HepG2 (cell line): Measurements from ENCODE around the gene U2AF2. TPM values are rescaled to one million over a fixed set of nuclear protein-coding genes. Genes with fewer than 3 reads are reported as not detected.

Source experiments
- SMAD9 ChIP-seq: sonication (generic); formaldehyde crosslinking; IDR thresholded peaks from 2 replicates; pipeline ENCODE4 v1.5.1; 2020; ENCODE audit warnings: mild to moderate bottlenecking, missing genetic modification reagents
- TAF15 ChIP-seq: fragments of 200-400 bp; formaldehyde crosslinking; IDR thresholded peaks from one replicate; pipeline ENCODE4 v1.6.1; 2018; ENCODE audit warnings: mild to moderate bottlenecking, low read depth, low read length; ENCODE audit not compliant: poor library complexity, severe bottlenecking
- ZBTB21 ChIP-seq: sonication (generic); formaldehyde crosslinking; IDR thresholded peaks from 2 replicates; pipeline ENCODE4 v1.4.0; 2020; ENCODE audit warnings: missing genetic modification reagents
- ZBTB40 ChIP-seq, 2 experiments: fragments of 450-650 bp in 1 of 2; sonication (generic) in 1 of 2; formaldehyde crosslinking in 1 of 2; IDR thresholded peaks; 2 replicates each; pipeline versions ENCODE4 v1.6.1 to v1.8.0; 2016 to 2022; ENCODE audit warnings: antibody characterized with exemption in 1 of 2, mild to moderate bottlenecking in 1 of 2, missing genetic modification reagents in 1 of 2
- ZNF24 ChIP-seq: fragments of 450-650 bp; IDR thresholded peaks from 2 replicates; pipeline ENCODE4 v1.6.1; 2017; ENCODE audit warnings: antibody characterized with exemption, mild to moderate bottlenecking
- ZNF589 ChIP-seq: sonication (generic); formaldehyde crosslinking; conservative IDR thresholded peaks from 2 replicates; pipeline ENCODE4 v1.8.0; 2022; ENCODE audit warnings: mild to moderate bottlenecking, moderate library complexity, missing genetic modification reagents
- polyA plus RNA-seq, 8 experiments: library from polyadenylated mRNA; depleted of rRNA in 3 of 8; stranded (reverse) in 7 of 8; unstranded in 1 of 8; fragments of >200 nt; fragmentation: Illumina TruSeq in 4 of 8; extraction: Trizol in 4 of 8; gene quantifications; 2 replicates each; pipeline versions ENCODE4 v1.2.1 to v1.2.3, GENCODE V29; 2011 to 2016; ENCODE audit warnings: low read depth in 4 of 8, missing spikeins in 1 of 8, mixed read lengths in 1 of 8; ENCODE audit not compliant: insufficient read depth in 1 of 8
- total RNA-seq, 5 experiments: library from RNA; depleted of rRNA; stranded (reverse); fragments of >200 nt; fragmentation: Illumina TruSeq; extraction: Trizol; gene quantifications; 2 replicates each; pipeline ENCODE4 v1.2.3, GENCODE V29; 2016; ENCODE audit warnings: low read depth in 1 of 5
- TF ChIP-seq, protein P1 (sequence below), 2 experiments: sonication (generic) in 1 of 2; formaldehyde crosslinking in 1 of 2; IDR thresholded peaks; 2 replicates each; pipeline versions ENCODE4 v1.6.1 to v1.9.0; 2014 to 2022; ENCODE audit warnings: antibody characterized with exemption in 1 of 2, borderline replicate concordance in 1 of 2, inconsistent platforms in 1 of 2, low read depth in 1 of 2, missing genetic modification reagents in 1 of 2

Gene U2AF2
- total and polyA plus RNA-seq, 2 of the 13 experiments (the other 11 are each of a cell fraction or from before 2014, with no cell fraction given): 84.3 to 124 TPM

DNA sequence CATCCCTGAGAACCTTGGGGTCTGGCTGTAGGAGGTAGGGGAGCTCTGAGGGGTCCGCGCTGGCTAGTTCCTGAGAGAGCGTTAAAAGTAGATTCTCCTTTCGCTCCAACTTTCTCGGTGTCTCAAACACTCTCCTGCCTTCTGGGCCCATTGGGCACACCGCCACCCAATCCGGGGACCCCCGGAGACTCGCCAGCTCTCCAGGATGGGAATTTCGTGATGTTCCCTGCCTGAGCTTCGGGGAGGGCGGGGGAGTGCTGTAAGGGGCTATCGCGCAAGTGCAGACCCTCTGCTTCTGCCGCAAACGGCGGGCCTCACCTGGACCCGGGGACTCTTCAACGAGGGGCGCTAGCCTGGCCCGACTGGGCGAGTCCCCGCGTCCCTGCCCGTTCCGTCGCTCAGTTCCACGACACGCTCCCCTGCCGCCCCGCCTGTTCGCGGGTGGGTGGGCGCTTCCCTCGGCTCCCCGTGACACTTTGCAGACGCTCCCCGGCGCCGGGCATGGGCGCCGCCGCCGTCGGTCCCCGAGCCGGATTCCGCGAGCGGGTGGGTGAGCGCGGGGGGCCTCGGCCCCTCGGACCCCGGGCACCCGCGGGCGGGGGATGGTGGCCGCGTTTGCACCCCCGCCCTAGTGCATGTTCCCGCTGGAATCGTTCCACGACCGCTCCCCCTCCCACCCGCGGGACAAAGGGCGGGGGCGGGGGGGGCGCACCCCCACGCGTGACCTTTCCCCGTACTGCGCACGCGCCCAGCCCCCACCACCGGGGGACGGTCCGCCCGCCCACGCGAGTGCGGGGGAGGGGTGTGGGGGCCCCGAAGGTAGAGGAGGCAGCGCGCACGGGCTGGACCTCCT lies 6.9 kb upstream of the U2AF2 start, which contains the start of gene CCDC106 (continued):
- no peak for TF ChIP-seq ZBTB40 (IDR thresholded peaks at IDR 0.05)
- TF ChIP-seq ZBTB40 (CRISPR knock-in tag; IDR thresholded peaks at IDR 0.05): peak; percentile 65; the same call in 1 of the 2 replicates
- no peak for TF ChIP-seq ZBTB21 (CRISPR knock-in tag)
- TF ChIP-seq ZNF24: no peak
- TF ChIP-seq TAF15: peak; percentile 84
- TF ChIP-seq, protein P1, sequence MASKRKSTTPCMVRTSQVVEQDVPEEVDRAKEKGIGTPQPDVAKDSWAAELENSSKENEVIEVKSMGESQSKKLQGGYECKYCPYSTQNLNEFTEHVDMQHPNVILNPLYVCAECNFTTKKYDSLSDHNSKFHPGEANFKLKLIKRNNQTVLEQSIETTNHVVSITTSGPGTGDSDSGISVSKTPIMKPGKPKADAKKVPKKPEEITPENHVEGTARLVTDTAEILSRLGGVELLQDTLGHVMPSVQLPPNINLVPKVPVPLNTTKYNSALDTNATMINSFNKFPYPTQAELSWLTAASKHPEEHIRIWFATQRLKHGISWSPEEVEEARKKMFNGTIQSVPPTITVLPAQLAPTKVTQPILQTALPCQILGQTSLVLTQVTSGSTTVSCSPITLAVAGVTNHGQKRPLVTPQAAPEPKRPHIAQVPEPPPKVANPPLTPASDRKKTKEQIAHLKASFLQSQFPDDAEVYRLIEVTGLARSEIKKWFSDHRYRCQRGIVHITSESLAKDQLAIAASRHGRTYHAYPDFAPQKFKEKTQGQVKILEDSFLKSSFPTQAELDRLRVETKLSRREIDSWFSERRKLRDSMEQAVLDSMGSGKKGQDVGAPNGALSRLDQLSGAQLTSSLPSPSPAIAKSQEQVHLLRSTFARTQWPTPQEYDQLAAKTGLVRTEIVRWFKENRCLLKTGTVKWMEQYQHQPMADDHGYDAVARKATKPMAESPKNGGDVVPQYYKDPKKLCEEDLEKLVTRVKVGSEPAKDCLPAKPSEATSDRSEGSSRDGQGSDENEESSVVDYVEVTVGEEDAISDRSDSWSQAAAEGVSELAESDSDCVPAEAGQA (IDR thresholded peaks at IDR 0.05; ENCODE audit: low read depth): no peak
- TF ChIP-seq, protein P1 (CRISPR knock-in tag; IDR thresholded peaks at IDR 0.05; ENCODE audit: borderline replicate concordance): no peak
- no peak for TF ChIP-seq SMAD9 (CRISPR knock-in tag)
- TF ChIP-seq ZNF589: 0 out of 2 replicates have a peak, but pooled peaks have one; percentile 39
